Ishikawa (cell line): Measurements from ENCODE around the gene OR5M10.

Experiments
- EP300 ChIP-seq: IDR thresholded peaks from 2 replicates; pipeline ENCODE4 v1.6.1; 2012; ENCODE audit warnings: borderline replicate concordance
- TAF1 ChIP-seq: IDR thresholded peaks from 2 replicates; pipeline ENCODE4 v1.6.1; 2012; ENCODE audit warnings: low read depth, mild to moderate bottlenecking
- YY1 ChIP-seq: IDR thresholded peaks from 2 replicates; pipeline ENCODE4 v1.6.1; 2012; ENCODE audit warnings: low read depth

DNA sequence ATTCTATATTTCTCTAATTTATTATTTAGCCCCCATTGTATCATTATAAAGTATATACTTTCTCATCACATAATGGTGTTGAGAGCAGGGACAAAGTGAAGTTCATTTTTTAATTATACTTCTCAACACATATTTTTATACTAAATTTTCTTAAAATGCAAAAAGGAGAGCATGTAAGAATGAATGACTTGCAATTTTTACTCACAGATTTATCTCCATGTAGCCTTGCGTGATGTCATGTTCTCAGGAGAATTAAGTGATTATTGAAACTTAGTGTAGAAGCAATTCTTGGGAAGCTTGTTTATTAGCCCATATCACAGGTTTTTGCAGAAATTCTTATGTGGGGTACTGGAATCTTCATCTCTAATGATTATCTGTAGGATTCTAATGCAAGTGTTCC, 33.8 kb downstream of the OR5M10 start:
- TF ChIP-seq TAF1 = no peak
- no peak for TF ChIP-seq YY1
- no peak for TF ChIP-seq EP300
